ENCODE data around the gene SMAD7. TPM values are rescaled to one million over a fixed set of nuclear protein-coding genes. Genes with fewer than 3 reads are reported as not detected.

Gene SMAD7, protein sequence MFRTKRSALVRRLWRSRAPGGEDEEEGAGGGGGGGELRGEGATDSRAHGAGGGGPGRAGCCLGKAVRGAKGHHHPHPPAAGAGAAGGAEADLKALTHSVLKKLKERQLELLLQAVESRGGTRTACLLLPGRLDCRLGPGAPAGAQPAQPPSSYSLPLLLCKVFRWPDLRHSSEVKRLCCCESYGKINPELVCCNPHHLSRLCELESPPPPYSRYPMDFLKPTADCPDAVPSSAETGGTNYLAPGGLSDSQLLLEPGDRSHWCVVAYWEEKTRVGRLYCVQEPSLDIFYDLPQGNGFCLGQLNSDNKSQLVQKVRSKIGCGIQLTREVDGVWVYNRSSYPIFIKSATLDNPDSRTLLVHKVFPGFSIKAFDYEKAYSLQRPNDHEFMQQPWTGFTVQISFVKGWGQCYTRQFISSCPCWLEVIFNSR
- total RNA-seq = 20.9 TPM

- DNase-seq = peak; percentile 47
Observed at GRCh38 chr18:48950536-48951447, at the start of gene SMAD7. SMAD7 (minus strand) TSS chr18:48950965; CDS start chr18:48950424, 541 bp downstream.

DNA sequence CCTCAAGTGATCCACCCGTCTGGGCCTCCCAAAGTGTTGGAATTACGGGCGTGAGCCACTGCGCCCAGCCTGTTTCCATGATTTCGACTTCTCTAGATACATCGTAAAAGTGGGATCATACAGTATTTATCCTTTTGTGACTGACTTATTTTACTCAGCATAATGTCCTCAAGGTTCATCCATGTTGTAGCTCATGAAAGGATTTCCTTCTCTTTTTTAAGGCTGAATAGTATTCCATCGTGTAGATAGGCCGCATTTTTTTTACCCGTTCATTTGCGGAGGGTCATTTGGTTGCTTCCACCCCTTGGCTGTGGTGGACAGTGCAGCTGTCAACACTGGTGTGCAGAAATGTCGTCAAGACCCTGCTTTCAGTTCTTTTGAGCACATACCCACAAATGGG is 48.8 kb upstream of the SMAD7 start:
- no peak for DNase-seq

DNA sequence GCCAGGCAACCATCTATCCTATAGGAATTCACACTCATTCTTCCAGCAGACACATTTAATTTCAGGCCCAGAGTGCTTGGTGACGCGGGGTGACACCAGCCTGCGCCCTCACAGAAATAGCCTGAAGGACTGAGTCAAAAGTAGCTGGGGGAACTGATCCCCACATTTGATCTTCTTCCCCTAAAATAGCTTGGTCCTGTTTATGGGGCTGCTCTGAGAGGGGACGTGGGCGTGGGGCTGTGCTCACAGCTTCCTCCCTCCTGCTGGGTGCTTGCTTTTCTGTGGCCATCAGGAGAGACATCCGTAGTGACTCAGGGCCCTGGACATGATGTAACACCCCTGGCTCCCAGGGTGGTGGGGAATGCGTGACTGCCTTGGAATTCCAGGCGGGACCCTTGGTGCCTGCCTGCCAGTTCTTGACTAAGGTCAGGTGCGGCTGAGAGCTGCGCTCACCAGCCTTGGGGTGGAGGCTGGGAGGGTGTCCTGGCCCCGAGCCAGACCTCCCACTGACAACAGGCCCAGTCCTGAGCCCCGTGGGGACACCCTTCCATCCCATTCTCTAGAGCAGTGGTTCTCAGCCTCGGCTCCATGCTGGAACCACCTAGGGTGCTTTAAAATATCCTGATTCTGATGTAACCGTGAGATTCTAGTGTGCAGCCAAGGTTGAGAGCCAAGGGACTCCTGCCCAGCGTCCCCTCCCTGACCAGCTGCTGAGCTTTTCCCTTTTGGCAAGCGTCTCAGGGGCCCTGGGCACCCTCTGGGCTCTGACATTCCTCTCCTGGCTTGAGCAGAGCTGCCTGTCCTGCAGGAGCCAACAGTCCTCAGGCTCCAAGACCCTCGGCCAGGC is 47.4 kb upstream of the SMAD7 start:
- peak; percentile 15 for DNase-seq

GRCh38 chr18:48997681-48997984 is 46.9 kb upstream of the SMAD7 start:
- DNase-seq = no peak

DNA sequence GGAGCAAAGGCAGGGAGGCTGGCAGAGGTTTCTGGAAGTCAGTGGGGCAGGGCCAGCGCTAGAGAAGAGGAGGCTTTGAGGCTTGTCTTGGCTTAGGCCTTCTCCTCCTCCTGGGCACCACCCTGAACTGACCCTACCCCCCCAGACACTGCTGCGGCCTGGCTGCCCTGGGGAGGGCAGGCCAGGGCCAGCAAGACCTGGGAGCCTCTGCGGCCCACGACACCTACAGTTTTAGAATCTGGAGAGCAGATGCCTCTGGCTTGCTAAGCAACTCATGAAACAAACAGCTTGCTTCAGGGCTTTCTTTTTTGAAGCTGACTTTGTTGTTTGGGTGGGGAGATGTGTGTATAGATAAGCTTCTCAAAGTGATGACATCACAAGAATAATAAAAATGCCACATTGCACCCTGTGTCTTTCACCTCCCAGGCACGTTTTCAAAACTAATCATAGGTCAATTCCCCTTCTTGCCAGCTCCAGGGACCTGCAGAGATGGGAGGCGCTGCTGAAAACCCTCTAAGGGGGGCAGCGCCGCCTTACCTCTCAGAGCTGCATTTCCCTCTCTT is 46.2 kb upstream of the SMAD7 start:
- peak; percentile 38 for DNase-seq

DNA sequence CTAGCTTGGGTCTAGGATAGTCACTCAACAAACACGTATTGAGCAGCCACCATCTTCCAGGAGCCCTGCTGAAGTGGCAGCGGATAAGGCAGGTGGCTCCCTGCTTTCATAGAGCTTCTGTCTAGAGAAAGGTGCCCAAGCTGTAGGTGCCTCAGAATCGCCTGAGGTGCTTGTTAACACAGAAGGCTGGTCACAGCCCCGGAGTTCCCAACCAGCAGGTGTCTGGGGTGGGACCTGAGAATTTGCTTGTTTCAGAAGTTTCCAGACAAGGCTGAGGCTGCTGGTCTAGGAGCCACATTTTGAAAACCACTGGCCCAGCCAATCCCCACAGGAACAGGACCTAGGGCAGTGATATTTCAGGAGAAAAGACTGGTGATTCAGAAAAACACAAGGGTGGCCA is 45.3 kb upstream of the SMAD7 start:
- DNase-seq = no peak

DNA sequence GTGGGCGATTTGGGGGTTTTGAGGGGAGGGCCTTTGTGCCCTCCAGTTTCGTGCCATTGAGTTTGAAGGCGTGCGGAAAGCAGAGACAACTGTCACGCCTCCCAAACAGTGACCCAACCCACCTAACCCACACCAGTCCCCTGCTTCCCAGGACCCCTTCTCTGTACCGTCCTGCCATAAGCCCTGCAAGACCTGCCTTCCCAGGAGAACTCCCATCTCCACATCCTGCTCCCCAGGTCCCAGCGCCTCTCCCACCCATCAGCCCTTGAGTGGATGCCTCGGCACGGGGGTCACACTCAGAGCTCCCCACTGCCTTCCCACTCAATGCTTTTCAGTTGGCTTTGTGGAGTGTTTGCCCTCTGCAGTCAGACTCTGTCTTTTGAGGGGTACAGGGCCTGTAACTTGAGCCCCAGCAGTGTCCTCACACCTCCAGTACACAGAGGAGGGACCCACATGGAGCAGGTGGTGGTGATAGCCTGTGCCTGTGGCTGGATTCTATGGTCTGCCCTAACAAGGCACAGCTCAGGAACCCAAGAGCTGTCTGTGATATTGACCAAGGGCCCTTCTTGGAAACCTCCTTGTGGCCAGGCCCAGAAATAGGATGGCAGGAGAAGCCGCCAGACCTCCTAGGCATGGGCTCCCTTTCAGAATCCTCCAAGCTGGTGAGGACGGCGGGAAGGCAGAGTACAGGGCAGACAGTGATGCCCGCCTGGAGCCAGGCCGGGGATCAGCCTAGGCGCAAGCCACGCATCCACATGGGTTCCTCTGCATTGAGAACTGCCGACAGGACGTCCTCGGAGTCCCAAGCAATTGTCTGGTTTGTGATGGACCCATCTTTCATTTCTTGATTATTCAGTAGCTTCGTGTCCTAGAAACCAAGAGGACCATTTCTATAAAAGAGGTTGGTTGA is 44.4 kb upstream of the SMAD7 start:
- no peak for DNase-seq

- DNase-seq = peak; percentile 86
Observed at GRCh38 chr18:48994044-48994651, 43.4 kb upstream of the SMAD7 start.

DNA sequence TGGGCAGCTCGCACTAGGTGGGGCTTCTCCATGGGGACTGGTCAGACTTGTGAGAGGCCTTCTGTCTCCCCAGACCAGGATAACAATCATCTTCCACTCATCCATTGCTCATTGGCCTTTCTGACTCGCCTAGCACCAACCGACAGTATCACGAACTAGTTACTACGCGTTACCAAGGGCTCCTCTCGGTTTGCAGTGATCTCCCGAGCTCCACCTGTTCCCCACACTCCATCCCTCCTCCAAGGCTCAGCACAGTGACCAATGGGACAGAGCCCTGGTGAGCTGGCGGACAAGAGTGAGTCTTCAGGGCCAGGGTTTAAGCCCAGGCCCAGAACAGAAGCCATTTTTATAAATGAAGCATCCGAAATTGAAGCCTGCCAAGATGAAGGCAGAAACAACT is 42.8 kb upstream of the SMAD7 start:
- DNase-seq = peak; percentile 21

- DNase-seq = peak; percentile 8
Observed at GRCh38 chr18:48992791-48993555, 42.2 kb upstream of the SMAD7 start.

- DNase-seq = no peak
Observed at GRCh38 chr18:48992133-48992532, 41.4 kb upstream of the SMAD7 start.

DNA sequence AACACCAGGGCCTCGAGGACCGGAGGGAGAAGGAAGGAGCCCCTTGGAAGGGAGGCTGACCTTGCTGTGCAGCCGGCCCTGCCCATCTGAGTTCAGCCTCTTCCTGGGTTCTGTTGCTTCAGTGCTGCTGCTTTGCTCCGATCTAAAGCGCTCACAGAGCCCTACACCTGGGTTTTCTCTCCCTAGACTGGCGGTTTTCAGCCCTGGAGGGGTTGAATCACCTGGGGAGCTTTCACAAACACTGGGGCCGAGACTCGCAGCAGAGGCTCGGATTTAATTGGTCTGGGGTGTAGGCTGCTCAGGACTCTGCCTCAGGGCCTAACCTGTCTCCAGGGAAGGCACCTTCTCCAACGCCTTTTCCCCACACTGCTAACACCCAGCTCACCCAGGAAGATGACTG is 40.9 kb upstream of the SMAD7 start:
- DNase-seq = no peak

- no peak for DNase-seq
Observed at GRCh38 chr18:48991319-48991660, 40.5 kb upstream of the SMAD7 start.

- no peak for DNase-seq
Observed at GRCh38 chr18:48990481-48991318, 39.9 kb upstream of the SMAD7 start.

- DNase-seq = no peak
Observed at GRCh38 chr18:48989304-48990303, 38.8 kb upstream of the SMAD7 start.

DNA sequence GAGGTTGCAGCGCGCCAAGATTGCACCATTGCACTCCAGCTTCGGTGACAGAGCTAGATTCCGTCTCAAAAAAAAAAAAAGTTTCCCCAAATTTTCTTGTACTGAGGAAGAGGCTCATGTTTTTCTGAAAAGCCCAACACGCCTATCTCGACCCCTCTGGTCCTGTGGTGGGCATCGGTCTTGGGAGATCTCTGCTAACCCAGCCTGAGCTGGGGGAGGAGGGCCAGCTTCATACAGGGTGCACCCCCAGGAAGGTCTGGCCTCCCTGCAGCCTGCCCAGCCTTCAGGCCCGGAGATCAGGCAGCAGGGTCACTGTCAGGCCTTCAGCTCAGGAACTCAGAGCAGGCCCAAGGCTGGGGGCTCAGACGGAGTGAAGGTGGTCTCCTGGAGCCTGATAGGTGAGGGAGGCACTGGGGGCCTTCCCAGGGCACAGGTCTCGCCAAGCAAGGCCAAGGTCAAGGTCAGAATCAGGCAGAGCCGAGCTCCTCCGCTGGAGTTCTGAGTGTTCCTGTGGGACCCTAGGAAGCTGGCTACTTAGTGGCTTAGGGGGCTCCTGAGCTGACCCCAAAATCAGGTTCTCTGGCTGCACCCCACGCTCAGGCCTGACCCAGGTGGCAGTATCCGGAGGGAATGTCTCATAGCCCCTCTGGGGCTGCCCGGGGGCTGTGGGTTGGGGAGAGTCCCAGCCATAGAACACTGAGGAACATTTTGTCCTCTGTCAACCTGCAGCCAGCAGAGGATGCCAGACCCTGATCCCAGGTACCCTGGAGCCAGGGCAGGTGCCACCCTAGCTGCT is 37.9 kb upstream of the SMAD7 start:
- no peak for DNase-seq

GRCh38 chr18:48987821-48988220 is 37.1 kb upstream of the SMAD7 start:
- DNase-seq = no peak
